ENCODE data around the gene FBXW8.

The FBXW8 gene

GRCh38 chr12:116977465-116978380, 67.0 kb downstream of the FBXW8 start:
- Mint-ChIP-seq H3K9me3 (no peaks in the 10 kb centered on the region), H3K4me1 (peaks cover 17% of the 10 kb centered on the region), H3K27me3 (no peaks in the 10 kb centered on the region), H3K27ac (peak overlapping the region; percentile 20), H3K36me3 (peaks cover 46% of the 10 kb centered on the region), H3K4me3 (peak overlapping the region; percentile 46)
- ATAC-seq: no peak

DNA sequence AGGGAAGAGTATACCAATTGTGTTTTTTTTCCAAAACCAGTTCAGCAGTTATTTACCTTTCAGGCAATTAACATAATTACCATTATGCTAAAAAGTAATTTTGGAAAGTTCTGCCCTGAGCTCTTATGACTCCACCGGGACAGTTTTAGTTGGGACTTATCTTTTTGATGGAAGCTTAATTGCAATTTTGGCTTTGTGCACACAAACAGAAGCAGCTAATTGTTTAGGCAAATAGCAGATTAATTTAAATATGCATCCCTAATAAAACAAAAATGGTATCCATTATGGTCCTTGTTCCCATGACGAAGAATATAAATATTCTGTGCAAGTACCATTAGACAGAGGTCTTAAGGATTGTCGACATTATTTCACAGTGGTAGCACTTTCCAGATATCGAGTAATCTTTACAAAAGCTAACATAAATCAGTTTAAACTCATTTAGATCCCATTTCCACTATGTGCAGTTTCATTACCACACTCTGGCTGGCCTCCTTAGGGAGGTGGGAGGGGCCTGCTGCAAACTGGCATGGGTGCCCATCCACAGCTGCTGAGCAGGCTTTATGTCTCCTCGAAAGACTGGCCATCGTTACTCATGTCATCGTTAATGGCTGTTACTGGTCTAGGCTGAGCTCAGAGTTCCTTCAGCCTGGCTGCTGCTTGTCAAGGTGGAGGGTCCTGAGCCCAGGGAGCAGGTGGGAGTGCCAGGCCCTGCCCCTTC, 68.2 kb downstream of the FBXW8 start:
- H3K4me1 Mint-ChIP-seq: peaks cover 25% of the 10 kb centered on the region
- no peak for ATAC-seq
- peaks cover 34% of the 10 kb centered on the region for H3K36me3 Mint-ChIP-seq
- H3K4me3 Mint-ChIP-seq: no peak overlapping the region
- H3K9me3 Mint-ChIP-seq: no peaks in the 10 kb centered on the region
- no peak overlapping the region for H3K27ac Mint-ChIP-seq
- no peaks in the 10 kb centered on the region for H3K27me3 Mint-ChIP-seq

DNA sequence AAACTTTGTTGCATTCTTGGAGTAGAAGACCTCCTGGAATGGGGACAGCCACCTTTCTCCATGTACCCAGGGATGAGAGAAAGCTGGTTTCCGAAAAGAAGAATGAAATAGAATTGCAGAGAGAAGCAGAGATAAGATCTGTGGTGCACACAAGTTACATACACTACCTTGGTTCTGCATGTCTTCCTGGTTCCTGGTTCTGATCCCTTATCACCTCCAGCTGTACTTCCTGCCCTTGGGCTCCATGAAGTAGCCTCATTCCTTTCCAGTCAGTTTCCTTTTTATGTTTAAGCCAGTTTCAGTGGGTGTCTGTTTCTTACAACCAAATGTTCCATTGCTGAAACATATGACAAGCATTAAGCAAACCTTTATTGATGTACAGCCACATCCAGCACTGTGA, 69.3 kb downstream of the FBXW8 start:
- H3K27me3 Mint-ChIP-seq: no peaks in the 10 kb centered on the region
- peaks cover 26% of the 10 kb centered on the region for H3K36me3 Mint-ChIP-seq
- ATAC-seq: no peak
- no peak overlapping the region for H3K4me3 Mint-ChIP-seq
- peaks cover 28% of the 10 kb centered on the region for H3K4me1 Mint-ChIP-seq
- no peaks in the 10 kb centered on the region for H3K9me3 Mint-ChIP-seq
- no peak overlapping the region for H3K27ac Mint-ChIP-seq

DNA sequence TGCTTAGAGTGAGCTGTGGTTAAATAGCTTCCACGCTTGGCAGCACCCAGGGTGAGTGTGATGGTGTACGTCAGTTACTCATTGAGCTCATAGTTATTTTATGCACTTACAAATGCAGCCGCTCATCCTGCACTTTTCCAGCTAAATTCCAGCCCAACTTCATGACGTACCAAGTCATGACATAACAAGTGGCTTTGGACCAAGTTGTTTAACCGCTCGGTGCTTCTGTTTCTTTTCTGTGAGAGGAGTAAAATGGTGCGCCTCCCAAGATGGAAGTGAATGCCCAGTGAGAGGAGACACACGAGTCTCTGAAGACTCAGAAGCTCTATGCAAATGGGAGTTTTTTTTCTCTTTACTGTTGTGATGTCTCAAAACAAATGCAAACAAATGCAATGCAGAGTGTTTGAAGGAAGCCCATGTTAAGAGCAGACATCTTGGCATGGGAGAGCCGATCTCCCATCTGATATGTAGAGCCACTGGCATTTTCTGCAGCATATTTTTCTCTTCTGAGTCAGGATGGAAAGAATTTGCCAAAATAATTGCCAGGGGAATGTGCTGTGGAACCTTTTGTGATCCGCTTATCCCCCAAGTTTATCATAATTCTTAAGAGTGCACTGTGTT, 72.2 kb downstream of the FBXW8 start:
- no peaks in the 10 kb centered on the region for H3K9me3 Mint-ChIP-seq
- no peaks in the 10 kb centered on the region for H3K27me3 Mint-ChIP-seq
- ATAC-seq: no peak
- H3K36me3 Mint-ChIP-seq: peaks cover 37% of the 10 kb centered on the region
- H3K27ac Mint-ChIP-seq: no peak overlapping the region
- no peak overlapping the region for H3K4me3 Mint-ChIP-seq
- peaks cover 19% of the 10 kb centered on the region for H3K4me1 Mint-ChIP-seq

DNA sequence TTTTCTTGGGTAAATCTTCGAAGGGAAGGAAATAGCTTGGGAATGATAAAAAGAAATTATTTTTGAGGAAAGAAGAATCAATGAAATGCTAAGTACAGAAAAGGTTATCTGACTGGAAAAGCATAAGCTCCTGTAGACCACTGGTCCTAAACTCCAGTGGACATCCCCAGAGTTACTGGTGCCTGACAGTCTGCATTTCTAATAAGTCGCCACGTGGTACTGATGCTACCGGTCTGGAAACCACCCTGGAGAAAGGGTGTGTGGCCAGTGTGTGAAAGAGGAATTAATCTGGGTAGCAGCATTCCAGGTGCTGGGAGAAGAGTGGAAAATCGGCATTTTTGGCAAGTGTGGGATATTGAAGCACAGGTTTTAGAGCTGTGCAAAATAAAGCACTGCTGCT, 73.3 kb downstream of the FBXW8 start:
- no peak overlapping the region for H3K4me3 Mint-ChIP-seq
- no peaks in the 10 kb centered on the region for H3K27me3 Mint-ChIP-seq
- peaks cover 41% of the 10 kb centered on the region for H3K36me3 Mint-ChIP-seq
- ATAC-seq: no peak
- peaks cover 10% of the 10 kb centered on the region for H3K4me1 Mint-ChIP-seq
- H3K27ac Mint-ChIP-seq: no peak overlapping the region
- H3K9me3 Mint-ChIP-seq: no peaks in the 10 kb centered on the region

DNA sequence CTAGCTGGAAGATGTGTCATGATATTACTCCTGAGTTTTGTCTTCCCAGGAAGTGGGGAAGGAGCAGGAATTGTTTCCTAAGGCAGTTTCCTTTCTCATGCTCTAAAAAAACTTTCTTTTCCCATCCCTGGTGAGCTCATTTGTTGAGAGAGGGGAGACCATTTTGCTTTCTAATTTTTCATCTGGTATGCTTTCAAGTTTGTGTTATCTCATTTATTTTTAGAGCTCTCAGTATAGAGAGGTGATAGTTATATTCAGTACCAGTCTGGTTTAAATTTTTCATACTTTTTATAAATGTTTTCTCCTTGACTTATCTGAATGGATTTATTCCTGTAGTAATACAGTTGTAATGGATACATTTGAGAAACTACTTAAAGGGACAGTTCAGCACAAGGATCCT, 79.6 kb downstream of the FBXW8 start:
- no peaks in the 10 kb centered on the region for H3K4me1 Mint-ChIP-seq

GRCh38 chr12:116990971-116991966, 80.5 kb downstream of the FBXW8 start:
- Mint-ChIP-seq H3K27me3 (no peaks in the 10 kb centered on the region), H3K36me3 (peaks cover 62% of the 10 kb centered on the region), H3K9me3 (no peaks in the 10 kb centered on the region), H3K4me3 (no peak overlapping the region), H3K27ac (no peak overlapping the region), H3K4me1 (no peaks in the 10 kb centered on the region)
- no peak for ATAC-seq

More for the DNA sequence above, 79.6 kb downstream of the FBXW8 start:
- Mint-ChIP-seq H3K27me3 (no peaks in the 10 kb centered on the region), H3K4me3 (no peak overlapping the region), H3K36me3 (peaks cover 62% of the 10 kb centered on the region), H3K27ac (no peak overlapping the region), H3K9me3 (no peaks in the 10 kb centered on the region)
- no peak for ATAC-seq

DNA sequence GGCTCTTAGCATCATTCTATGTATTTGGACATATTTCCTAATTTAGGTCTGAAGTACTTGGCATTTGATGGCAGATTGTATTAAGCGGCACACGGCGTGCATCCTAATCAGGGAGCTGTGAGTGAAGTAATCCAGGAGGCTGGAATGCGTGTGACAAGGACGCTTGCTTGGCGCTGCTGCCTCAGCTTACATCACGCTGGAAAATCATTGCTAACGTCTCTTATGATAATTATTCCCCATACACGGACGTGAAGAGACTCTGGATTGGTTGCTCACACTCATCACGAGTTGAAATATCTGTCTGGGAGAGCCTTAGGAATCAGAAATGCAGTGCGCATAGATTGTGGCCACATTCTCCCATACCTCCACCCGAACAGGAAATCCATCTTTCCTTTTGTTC, 85.3 kb downstream of the FBXW8 start:
- Mint-ChIP-seq H3K4me1 (peaks cover 13% of the 10 kb centered on the region), H3K9me3 (no peaks in the 10 kb centered on the region), H3K36me3 (peaks cover 41% of the 10 kb centered on the region), H3K27me3 (no peaks in the 10 kb centered on the region), H3K27ac (no peak overlapping the region), H3K4me3 (no peak overlapping the region)
- no peak for ATAC-seq

- Mint-ChIP-seq H3K36me3 (peaks cover 41% of the 10 kb centered on the region), H3K4me3 (no peak overlapping the region), H3K9me3 (no peaks in the 10 kb centered on the region), H3K27me3 (no peaks in the 10 kb centered on the region), H3K4me1 (peaks cover 13% of the 10 kb centered on the region), H3K27ac (no peak overlapping the region)
- no peak for ATAC-seq
Observed at GRCh38 chr12:116996621-116997020, 85.9 kb downstream of the FBXW8 start.

DNA sequence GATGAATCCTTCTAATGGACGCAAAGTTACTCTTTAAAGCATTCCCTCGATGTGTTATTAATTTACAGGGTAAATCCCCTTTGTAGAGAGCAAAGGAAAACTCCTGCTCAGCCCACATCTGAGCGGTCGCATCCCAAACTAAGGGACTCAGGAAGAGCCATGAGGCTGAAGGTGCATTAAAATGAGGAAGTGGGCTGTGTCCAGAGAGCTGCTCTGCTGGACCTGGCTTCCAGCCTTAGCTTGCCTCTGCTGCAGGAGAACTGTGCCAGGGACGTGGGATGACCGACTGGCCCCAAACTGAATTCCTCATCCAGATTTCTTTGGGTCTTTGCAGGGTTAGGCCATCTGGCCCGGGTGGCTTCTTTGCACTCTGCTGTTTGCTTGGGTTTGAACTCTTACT, 88.3 kb downstream of the FBXW8 start:
- ATAC-seq: no peak
- Mint-ChIP-seq H3K4me1 (peaks cover 13% of the 10 kb centered on the region), H3K9me3 (no peaks in the 10 kb centered on the region), H3K4me3 (no peak overlapping the region), H3K27me3 (no peaks in the 10 kb centered on the region), H3K36me3 (peaks cover 46% of the 10 kb centered on the region), H3K27ac (peak overlapping the region; percentile 49)

- Mint-ChIP-seq H3K4me3 (no peak overlapping the region), H3K4me1 (peaks cover 13% of the 10 kb centered on the region), H3K27me3 (no peaks in the 10 kb centered on the region), H3K27ac (peak overlapping the region; percentile 49), H3K9me3 (no peaks in the 10 kb centered on the region), H3K36me3 (peaks cover 53% of the 10 kb centered on the region)
- ATAC-seq: peak; percentile 53
Observed at GRCh38 chr12:117000316-117000715, 89.6 kb downstream of the FBXW8 start.

DNA sequence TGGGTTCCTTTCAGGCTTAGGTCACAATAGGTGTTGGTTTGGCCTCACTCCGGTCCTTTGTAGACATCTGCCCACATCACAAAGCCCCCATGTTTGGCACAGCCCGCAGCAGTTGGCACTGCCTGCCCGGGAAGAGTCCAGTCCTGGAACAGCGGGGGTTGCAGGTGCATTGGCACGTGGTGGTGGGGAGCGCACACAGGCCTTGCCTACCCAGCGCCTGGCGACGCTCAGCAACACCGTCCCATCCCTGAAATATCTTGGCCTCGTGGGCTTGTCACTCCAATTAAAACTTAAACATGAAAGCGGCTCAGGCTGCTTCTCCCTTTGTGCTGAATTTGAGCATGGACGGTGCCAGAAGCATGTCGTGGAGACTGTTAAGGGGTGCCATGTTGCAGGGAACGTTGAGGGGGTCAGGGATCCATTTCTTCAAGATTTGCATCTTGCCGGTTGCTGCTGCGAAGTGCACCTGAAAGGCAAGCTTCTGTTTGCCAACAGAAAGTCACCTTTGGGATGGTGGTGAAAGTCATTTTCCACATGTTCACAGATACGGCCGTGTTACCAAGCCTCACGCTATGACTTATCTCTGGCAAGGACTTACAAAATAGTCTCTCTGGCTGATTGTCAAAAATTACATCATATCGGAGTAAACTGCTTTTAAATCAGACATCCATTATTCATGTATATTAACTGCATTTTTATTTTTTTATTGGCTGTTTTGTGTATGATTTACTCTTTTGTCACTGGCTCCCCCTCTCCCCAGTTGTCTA, 91.5 kb downstream of the FBXW8 start:
- Mint-ChIP-seq H3K4me1 (peaks cover 13% of the 10 kb centered on the region), H3K27ac (no peak overlapping the region), H3K4me3 (no peak overlapping the region), H3K36me3 (peaks cover 63% of the 10 kb centered on the region), H3K27me3 (no peaks in the 10 kb centered on the region), H3K9me3 (no peaks in the 10 kb centered on the region)
- no peak for ATAC-seq

DNA sequence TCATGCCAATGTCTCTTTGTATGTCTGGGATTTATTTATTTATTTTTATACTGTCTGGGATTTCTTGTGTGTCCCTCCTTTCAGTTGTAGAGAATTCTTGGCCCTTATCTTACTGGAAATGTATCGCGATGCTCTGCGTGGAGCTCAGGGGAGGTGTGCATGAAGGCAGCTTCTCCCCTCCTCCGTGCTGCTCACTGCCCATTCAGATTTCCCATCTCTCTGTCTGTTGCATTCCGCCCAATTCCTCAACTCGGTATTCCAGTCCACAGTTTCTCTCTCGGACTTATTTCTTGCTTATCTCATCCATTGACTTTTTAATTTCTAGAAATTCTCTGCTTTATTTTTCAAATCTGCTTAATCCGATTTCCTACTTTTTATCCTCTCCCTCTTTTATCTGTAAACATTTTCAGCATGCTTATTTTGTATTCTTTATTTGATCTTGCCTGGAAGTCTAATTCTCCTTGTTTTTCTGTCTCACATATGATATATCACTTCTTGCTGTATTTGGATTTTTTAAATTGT, 93.2 kb downstream of the FBXW8 start:
- Mint-ChIP-seq H3K4me3 (no peak overlapping the region), H3K27me3 (no peaks in the 10 kb centered on the region), H3K4me1 (peaks cover 13% of the 10 kb centered on the region), H3K9me3 (no peaks in the 10 kb centered on the region), H3K27ac (no peak overlapping the region), H3K36me3 (peaks cover 65% of the 10 kb centered on the region)
- ATAC-seq: no peak
